H9 (cell line): Measurements from ENCODE around the gene TRIM59. TPM values are rescaled to one million over a fixed set of nuclear protein-coding genes. Genes with fewer than 3 reads are reported as not detected.

Experiments
- DNase-seq: peaks from one replicate; pipeline ENCODE4 v3.0.0-alpha.2; 2017
- H2AFZ ChIP-seq: one replicate; pipeline ENCODE4 v1.6.1; 2013; ENCODE audit warnings: mild to moderate bottlenecking, low read length, control low read depth, moderate library complexity
- H2AK5ac ChIP-seq: 2 replicates; pipeline ENCODE4 v1.6.1; 2013; ENCODE audit warnings: low read length, control low read depth, mixed read lengths; ENCODE audit not compliant: insufficient read length
- H2BK120ac ChIP-seq: one replicate; pipeline ENCODE4 v1.6.1; 2013; ENCODE audit warnings: low read depth, mild to moderate bottlenecking, low read length, control low read depth, inconsistent platforms; ENCODE audit not compliant: poor library complexity, severe bottlenecking
- H2BK12ac ChIP-seq: 2 replicates; pipeline ENCODE4 v1.6.1; 2013; ENCODE audit warnings: low read length, control low read depth, mixed read lengths, low read depth; ENCODE audit not compliant: insufficient read length
- H2BK15ac ChIP-seq: 2 replicates; pipeline ENCODE4 v1.6.1; 2013; ENCODE audit warnings: low read depth, low read length, control low read depth
- H2BK20ac ChIP-seq: one replicate; pipeline ENCODE4 v1.6.1; 2013; ENCODE audit warnings: low read depth, mild to moderate bottlenecking, low read length, control low read depth, inconsistent platforms; ENCODE audit not compliant: poor library complexity, severe bottlenecking
- H2BK5ac ChIP-seq: 2 replicates; pipeline ENCODE4 v1.6.1; 2013; ENCODE audit warnings: low read length, control low read depth, mixed read lengths; ENCODE audit not compliant: insufficient read length
- H3K14ac ChIP-seq: 2 replicates; pipeline ENCODE4 v1.6.1; 2013; ENCODE audit warnings: low read length, control low read depth; ENCODE audit not compliant: insufficient read depth
- H3K18ac ChIP-seq: 2 replicates; pipeline ENCODE4 v1.6.1; 2013; ENCODE audit warnings: low read depth, mild to moderate bottlenecking, mixed read lengths, low read length, control low read depth; ENCODE audit not compliant: insufficient read length
- H3K23ac ChIP-seq: 2 replicates; pipeline ENCODE4 v1.6.1; 2013; ENCODE audit warnings: low read length, control low read depth, mixed read lengths, low read depth; ENCODE audit not compliant: insufficient read length
- H3K23me2 ChIP-seq: 2 replicates; pipeline ENCODE4 v1.6.1; 2013; ENCODE audit warnings: low read depth, mild to moderate bottlenecking, mixed read lengths, low read length, control low read depth; ENCODE audit not compliant: insufficient read length, poor library complexity, severe bottlenecking
- H3K27ac ChIP-seq: 2 replicates; pipeline ENCODE4 v1.5.1; 2013; ENCODE audit warnings: low read length, control low read depth, mixed read lengths, low read depth; ENCODE audit not compliant: insufficient read length
- H3K27me3 ChIP-seq: 2 replicates; pipeline ENCODE4 v1.6.1; 2013; ENCODE audit warnings: low read length, control low read depth, inconsistent platforms; ENCODE audit not compliant: insufficient read depth
- H3K4ac ChIP-seq: 2 replicates; pipeline ENCODE4 v1.6.1; 2013; ENCODE audit warnings: low read depth, mild to moderate bottlenecking, control low read depth, inconsistent platforms, low read length, moderate library complexity
- H3K4me1 ChIP-seq: 2 replicates; pipeline ENCODE4 v1.6.1; 2013; ENCODE audit warnings: low read length, control low read depth, inconsistent platforms; ENCODE audit not compliant: insufficient read depth
- H3K4me2 ChIP-seq: 2 replicates; pipeline ENCODE4 v1.6.1; 2013; ENCODE audit warnings: low read length, control low read depth, mixed read lengths; ENCODE audit not compliant: insufficient read length, insufficient read depth
- H3K56ac ChIP-seq: 2 replicates; pipeline ENCODE4 v1.6.1; 2013; ENCODE audit warnings: low read depth, mild to moderate bottlenecking, mixed read lengths, low read length, control low read depth; ENCODE audit not compliant: insufficient read length
- H3K79me1 ChIP-seq: 2 replicates; pipeline ENCODE4 v1.6.1; 2013; ENCODE audit warnings: low read depth, mild to moderate bottlenecking, moderate library complexity, low read length, control low read depth, inconsistent platforms; ENCODE audit not compliant: insufficient read depth, poor library complexity, severe bottlenecking
- H3K79me2 ChIP-seq: 2 replicates; pipeline ENCODE4 v1.6.1; 2013; ENCODE audit warnings: low read length, control low read depth, inconsistent platforms; ENCODE audit not compliant: insufficient read depth
- H3K9ac ChIP-seq: 2 replicates; pipeline ENCODE4 v1.6.1; 2013; ENCODE audit warnings: low read length, control low read depth, mixed read lengths; ENCODE audit not compliant: insufficient read length; ENCODE audit errors: extremely low read depth
- H3K9me3 ChIP-seq: one replicate; pipeline ENCODE4 v1.6.1; 2013; ENCODE audit warnings: low read depth, low read length, inconsistent platforms; ENCODE audit not compliant: control insufficient read depth
- H3T11ph ChIP-seq: one replicate; pipeline ENCODE4 v1.6.1; 2013; ENCODE audit warnings: mild to moderate bottlenecking, low read length, control low read depth, inconsistent platforms
- H4K20me1 ChIP-seq: one replicate; pipeline ENCODE4 v1.6.1; 2013; ENCODE audit not compliant: control insufficient read depth, insufficient read length, insufficient read depth
- H4K5ac ChIP-seq: 2 replicates; pipeline ENCODE4 v1.6.1; 2013; ENCODE audit warnings: low read depth, mild to moderate bottlenecking, mixed read lengths, low read length, control low read depth; ENCODE audit not compliant: insufficient read length
- H4K8ac ChIP-seq: replicated peaks from 2 replicates; pipeline ENCODE4 v1.6.1; 2013; ENCODE audit warnings: low read length, control low read depth, mixed read lengths, low read depth; ENCODE audit not compliant: insufficient read length
- H4K91ac ChIP-seq: 2 replicates; pipeline ENCODE4 v1.6.1; 2013; ENCODE audit warnings: low read depth, mild to moderate bottlenecking, moderate library complexity, mixed read lengths, low read length, control low read depth; ENCODE audit not compliant: insufficient read length
- H3K27ac Mint-ChIP-seq, 3 experiments: 2 replicates in 2 of 3; 3 replicates in 1 of 3; pipeline ENCODE4 v1.8.0; 2020 to 2021; ENCODE audit warnings: mixed read lengths in 3 of 3, mild to moderate bottlenecking in 1 of 3, moderate library complexity in 1 of 3
- H3K27me3 Mint-ChIP-seq: 2 replicates; pipeline ENCODE4 v1.8.0; 2021; ENCODE audit warnings: low read depth, mild to moderate bottlenecking, moderate library complexity, mixed read lengths
- H3K36me3 Mint-ChIP-seq, 3 experiments: 2 replicates in 2 of 3; 3 replicates in 1 of 3; pipeline ENCODE4 v1.8.0; 2020 to 2021; ENCODE audit warnings: low read depth in 3 of 3, mixed read lengths in 3 of 3; ENCODE audit not compliant: insufficient read depth in 1 of 3
- H3K4me1 Mint-ChIP-seq, 2 experiments: 2 replicates each; pipeline ENCODE4 v1.8.0; 2020; ENCODE audit warnings: mixed read lengths in 2 of 2
- H3K4me3 Mint-ChIP-seq, 2 experiments: 2 replicates in 1 of 2; 3 replicates in 1 of 2; pipeline ENCODE4 v1.8.0; 2020 to 2021; ENCODE audit warnings: mild to moderate bottlenecking in 2 of 2, mixed read lengths in 2 of 2, moderate library complexity in 1 of 2
- H3K9me3 Mint-ChIP-seq, 2 experiments: 2 replicates in 1 of 2; 3 replicates in 1 of 2; pipeline ENCODE4 v1.8.0; 2020; ENCODE audit warnings: mild to moderate bottlenecking in 2 of 2, mixed read lengths in 2 of 2, moderate library complexity in 1 of 2
- WGBS: extraction: QIAGEN DNeasy Blood & Tissue Kit; methylation state at CpG from one replicate; pipeline ENCODE4 v1.1.7; 2013; ENCODE audit warnings: missing lambda C conversion rate, low lambda C conversion rate, mixed read lengths; ENCODE audit not compliant: insufficient read length; ENCODE audit errors: extremely low coverage; 5-methylcytosine and 5-hydroxymethylcytosine counted together
- total RNA-seq: library from RNA; stranded (reverse); gene quantifications from 2 replicates; pipeline ENCODE4 v1.2.1, GENCODE V29; 2021
- TF ChIP-seq, protein P1 (sequence below): fragments of 200-600 bp; sonication (generic); conservative IDR thresholded peaks from 3 replicates; pipeline ENCODE4 v1.8.0; 2021; ENCODE audit warnings: antibody characterized with exemption, mild to moderate bottlenecking

Gene TRIM59
- total RNA-seq, 1 experiment from 2014 or later = 47.6 TPM

DNA sequence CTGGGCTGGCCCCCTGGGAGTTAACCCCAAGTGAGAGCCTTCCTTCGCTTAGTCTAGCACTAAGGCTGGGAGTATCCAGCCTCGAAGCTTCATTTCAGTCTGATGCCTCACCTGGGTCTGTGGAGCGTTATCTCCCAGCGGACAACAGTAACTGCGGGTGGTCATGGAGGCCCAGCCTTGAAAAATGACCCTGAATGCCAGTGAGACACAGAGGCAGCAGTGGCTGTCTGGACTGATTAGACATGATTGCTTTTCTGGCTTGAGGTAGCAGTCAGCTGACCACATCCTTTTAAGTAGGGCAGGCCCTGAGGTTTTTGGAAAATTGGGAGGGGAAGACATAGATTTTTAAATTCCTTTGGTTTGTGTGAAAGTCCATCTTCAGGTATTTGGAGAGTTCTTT, 28.2 kb upstream of the TRIM59 start:
- Mint-ChIP-seq H3K4me1 (no peaks in the 10 kb centered on the region), H3K27ac (no peak overlapping the region), H3K27me3 (peaks cover 3% of the 10 kb centered on the region; the same call in 1 of the 2 replicates), H3K4me3 (no peak overlapping the region), H3K9me3 (no peaks in the 10 kb centered on the region), H3K36me3 (no peaks in the 10 kb centered on the region)
- Histone ChIP-seq H3K56ac (no peak overlapping the region), H3K9me3 (no peaks in the 10 kb centered on the region), H4K5ac (no peak overlapping the region), H3T11ph (no peak overlapping the region), H3K4me2 (no peak overlapping the region), H3K23ac (no peak overlapping the region), H2BK12ac (no peak overlapping the region), H2BK5ac (no peak overlapping the region), H2BK15ac (no peak overlapping the region), H2BK20ac (no peak overlapping the region), H4K91ac (no peak overlapping the region), H2AFZ (no peak overlapping the region), H3K79me1 (no peaks in the 10 kb centered on the region), H3K27me3 (no peaks in the 10 kb centered on the region), H4K20me1 (no peaks in the 10 kb centered on the region), H3K79me2 (no peaks in the 10 kb centered on the region), H4K8ac (no peak overlapping the region), H3K23me2 (no peaks in the 10 kb centered on the region), H3K9ac (no peak overlapping the region), H2AK5ac (no peak overlapping the region), H2BK120ac (no peak overlapping the region), H3K14ac (no peak overlapping the region), H3K4ac (no peak overlapping the region), H3K27ac (no peak overlapping the region), H3K18ac (no peak overlapping the region), H3K4me1 (no peaks in the 10 kb centered on the region)
- TF ChIP-seq, protein P1, sequence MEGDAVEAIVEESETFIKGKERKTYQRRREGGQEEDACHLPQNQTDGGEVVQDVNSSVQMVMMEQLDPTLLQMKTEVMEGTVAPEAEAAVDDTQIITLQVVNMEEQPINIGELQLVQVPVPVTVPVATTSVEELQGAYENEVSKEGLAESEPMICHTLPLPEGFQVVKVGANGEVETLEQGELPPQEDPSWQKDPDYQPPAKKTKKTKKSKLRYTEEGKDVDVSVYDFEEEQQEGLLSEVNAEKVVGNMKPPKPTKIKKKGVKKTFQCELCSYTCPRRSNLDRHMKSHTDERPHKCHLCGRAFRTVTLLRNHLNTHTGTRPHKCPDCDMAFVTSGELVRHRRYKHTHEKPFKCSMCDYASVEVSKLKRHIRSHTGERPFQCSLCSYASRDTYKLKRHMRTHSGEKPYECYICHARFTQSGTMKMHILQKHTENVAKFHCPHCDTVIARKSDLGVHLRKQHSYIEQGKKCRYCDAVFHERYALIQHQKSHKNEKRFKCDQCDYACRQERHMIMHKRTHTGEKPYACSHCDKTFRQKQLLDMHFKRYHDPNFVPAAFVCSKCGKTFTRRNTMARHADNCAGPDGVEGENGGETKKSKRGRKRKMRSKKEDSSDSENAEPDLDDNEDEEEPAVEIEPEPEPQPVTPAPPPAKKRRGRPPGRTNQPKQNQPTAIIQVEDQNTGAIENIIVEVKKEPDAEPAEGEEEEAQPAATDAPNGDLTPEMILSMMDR = no peak
- no CpG with 5 or more reads among the region's 5 CpGs for WGBS
- no peak for DNase-seq
